K562 (cell line): ENCODE measurements around the gene CRNN. TPM values are rescaled to one million over a fixed set of nuclear protein-coding genes. Genes with fewer than 3 reads are reported as not detected.

ENCODE experiments used
- ATAC-seq: fragments of 200-7000 bp; cut with Tn5 transposase; 3 replicates; pipeline ENCODE4 v1.9.1; 2020; ENCODE audit warnings: moderate library complexity
- BruUV-seq: library from RNA; stranded (reverse); fragments of 400-500 nt; replicated peaks from 2 replicates; lab custom pipeline; 2021; lab: Mats Ljungman, UMichigan
- CTCF ChIA-PET: fragments of 300-600 bp; formaldehyde crosslinking; extraction: SDS; loops from one replicate; lab custom pipeline; 2021; ENCODE audit warnings: low intra/inter-chr PET ratio; lab: Yijun Ruan, JAX
- POLR2A ChIA-PET: fragments of 300-600, 350-650 bp; sonication (Branson Sonifier 250); formaldehyde crosslinking; extraction: SDS; loops from one replicate; lab custom pipeline; 2021; ENCODE audit warnings: antibody characterized with exemption, inconsistent platforms; lab: Yijun Ruan, JAX
- DNase-seq, 4 experiments: peaks; one replicate each; pipeline versions ENCODE4 v3.0.0 to v3.0.0-alpha.2; 2011 to 2018; ENCODE audit warnings: low spot score in 3 of 4, mixed read lengths in 3 of 4; ENCODE audit errors: extremely low read depth in 1 of 4
- FAIRE-seq: peaks from 2 replicates; lab custom pipeline; 2011; peaks lifted over from hg19 to GRCh38; lab: Jason Lieb, UNC
- H2AFZ ChIP-seq: 2 replicates; pipeline ENCODE4 v1.6.0; 2011; ENCODE audit warnings: low read depth, low read length, control low read depth, inconsistent platforms
- H3K27ac ChIP-seq: fragments of 200-600 bp; 3 replicates; pipeline ENCODE4 v1.8.0; 2011; ENCODE audit warnings: low read depth, mild to moderate bottlenecking, control low read depth, inconsistent platforms, low read length, moderate library complexity, mixed read lengths; ENCODE audit errors: extremely low read depth
- H3K27me3 ChIP-seq, 2 experiments: fragments of 300-600 bp in 1 of 2; 2 replicates in 1 of 2; 3 replicates in 1 of 2; pipeline versions ENCODE4 v1.6.0 to v1.8.0; 2011; ENCODE audit warnings: inconsistent platforms in 2 of 2, low read length in 2 of 2, mild to moderate bottlenecking in 1 of 2, mixed read lengths in 1 of 2, moderate library complexity in 1 of 2; ENCODE audit not compliant: control insufficient read depth in 2 of 2, insufficient read depth in 2 of 2
- H3K36me3 ChIP-seq: fragments of 300-600 bp; 3 replicates; pipeline ENCODE4 v1.8.0; 2011; ENCODE audit warnings: mild to moderate bottlenecking, low read length, inconsistent platforms; ENCODE audit not compliant: control insufficient read depth, insufficient read depth
- H3K4me1 ChIP-seq, 2 experiments: fragments of 200-600 bp in 1 of 2; replicated peaks in 1 of 2; 2 replicates in 1 of 2; 3 replicates in 1 of 2; pipeline versions ENCODE4 v1.5.1 to v1.8.0; 2011; ENCODE audit warnings: inconsistent platforms in 2 of 2, low read length in 2 of 2, mild to moderate bottlenecking in 1 of 2, mixed read lengths in 1 of 2, moderate library complexity in 1 of 2; ENCODE audit not compliant: control insufficient read depth in 2 of 2, insufficient read depth in 2 of 2
- H3K4me2 ChIP-seq: 2 replicates; pipeline ENCODE4 v1.6.1; 2011; ENCODE audit warnings: low read length, control low read depth, inconsistent platforms, mixed read lengths; ENCODE audit not compliant: insufficient read depth
- H3K4me3 ChIP-seq: fragments of 200-600 bp; sonication (generic), shearing (Covaris generic); 2 replicates; pipeline ENCODE4 v1.5.1; 2016; ENCODE audit warnings: control low read depth, inconsistent platforms
- H3K79me2 ChIP-seq: fragments of 200-600 bp; 3 replicates; pipeline ENCODE4 v1.8.0; 2011; ENCODE audit warnings: low read length, inconsistent platforms; ENCODE audit not compliant: control insufficient read depth, insufficient read depth
- H3K9ac ChIP-seq, 2 experiments: 2 replicates each; pipeline versions ENCODE4 v1.6.0 to v1.6.1; 2011; ENCODE audit warnings: low read depth in 2 of 2, low read length in 2 of 2, control low read depth in 1 of 2, inconsistent platforms in 1 of 2, mild to moderate bottlenecking in 1 of 2, mixed read lengths in 1 of 2; ENCODE audit not compliant: insufficient read depth in 1 of 2
- H3K9me1 ChIP-seq: one replicate; pipeline ENCODE4 v1.6.0; 2011; ENCODE audit warnings: inconsistent platforms, mild to moderate bottlenecking, low read length, moderate library complexity; ENCODE audit not compliant: control insufficient read depth, insufficient read depth
- H3K9me3 ChIP-seq: replicated peaks from 2 replicates; pipeline ENCODE4 v1.5.1; 2011; ENCODE audit warnings: low read depth, low read length, inconsistent platforms; ENCODE audit not compliant: control insufficient read depth, insufficient read depth
- H4K20me1 ChIP-seq: replicated peaks from 2 replicates; pipeline ENCODE4 v1.6.1; 2011; ENCODE audit warnings: low read length, inconsistent platforms, mixed read lengths; ENCODE audit not compliant: control insufficient read depth, insufficient read depth
- CBX2 ChIP-seq: fragments of 200-600 bp; sonication (generic); IDR thresholded peaks from one replicate; pipeline ENCODE4 v1.6.1; 2012; ENCODE audit warnings: mild to moderate bottlenecking, low read length, inconsistent platforms; ENCODE audit not compliant: insufficient read depth, poor library complexity, severe bottlenecking
- ETV5 ChIP-seq: sonication (generic); formaldehyde crosslinking; IDR thresholded peaks from 2 replicates; pipeline ENCODE4 v1.4.0; 2020; ENCODE audit warnings: low read depth, mild to moderate bottlenecking, missing genetic modification reagents
- ILK ChIP-seq: fragments of 450-650 bp; IDR thresholded peaks from 2 replicates; pipeline ENCODE4 v1.6.1; 2016; ENCODE audit warnings: missing genetic modification characterization, low read depth, mild to moderate bottlenecking, missing compliant biosample characterization, moderate library complexity, borderline replicate concordance
- MCM3 ChIP-seq: fragments of 450-650 bp; IDR thresholded peaks from 2 replicates; pipeline ENCODE4 v1.6.1; 2016
- MCM5 ChIP-seq: fragments of 450-650 bp; IDR thresholded peaks from 2 replicates; pipeline ENCODE4 v1.6.1; 2016; ENCODE audit warnings: low read depth
- MXD1 ChIP-seq: fragments of 250-450 bp; sonication (Bioruptor Pico); IDR thresholded peaks from 2 replicates; pipeline ENCODE4 v1.8.0; 2021; ENCODE audit warnings: borderline replicate concordance, mild to moderate bottlenecking, moderate library complexity; ENCODE audit not compliant: poor library complexity, severe bottlenecking
- NELFE ChIP-seq: IDR thresholded peaks from 2 replicates; pipeline ENCODE4 v1.6.1; 2011; ENCODE audit warnings: mild to moderate bottlenecking; ENCODE audit not compliant: insufficient read depth, insufficient read length
- PRDM10 ChIP-seq: fragments of 450-650 bp; IDR thresholded peaks from 2 replicates; pipeline ENCODE4 v1.6.1; 2018; ENCODE audit not compliant: partially characterized antibody
- SIN3A ChIP-seq, 2 experiments: fragments of 150-350 bp in 1 of 2; IDR thresholded peaks; 2 replicates each; pipeline ENCODE4 v1.6.1; 2011 to 2016; ENCODE audit warnings: borderline replicate concordance in 2 of 2, low read depth in 2 of 2, low read length in 2 of 2, mild to moderate bottlenecking in 2 of 2, moderate library complexity in 2 of 2; ENCODE audit not compliant: control insufficient read depth in 1 of 2
- SIX5 ChIP-seq, 2 experiments: IDR thresholded peaks; 2 replicates each; pipeline ENCODE4 v1.6.1; 2011; ENCODE audit warnings: low read length in 2 of 2, borderline replicate concordance in 1 of 2, low read depth in 1 of 2, mild to moderate bottlenecking in 1 of 2, moderate library complexity in 1 of 2; ENCODE audit not compliant: insufficient read depth in 1 of 2
- ZFP30 ChIP-seq: fragments of 250-450 bp; sonication (Bioruptor Pico); IDR thresholded peaks from 2 replicates; pipeline ENCODE4 v1.8.0; 2022; ENCODE audit warnings: moderate library complexity, mild to moderate bottlenecking, inconsistent platforms, borderline replicate concordance
- ZNF644 ChIP-seq: fragments of 200-800 bp; sonication (Bioruptor generic); IDR thresholded peaks from 2 replicates; pipeline ENCODE4 v1.6.1; 2016; ENCODE audit warnings: low read depth, missing genetic modification characterization, missing compliant biosample characterization
- ZNF740 ChIP-seq, 3 experiments: fragments of 200-800 bp in 1 of 3; sonication (Bioruptor generic) in 1 of 3; sonication (generic) in 1 of 3; formaldehyde crosslinking in 1 of 3; IDR thresholded peaks; 2 replicates each; pipeline versions ENCODE4 v1.6.1 to v1.8.0; 2016 to 2022; ENCODE audit warnings: mild to moderate bottlenecking in 2 of 3, missing compliant biosample characterization in 2 of 3, missing genetic modification characterization in 2 of 3, missing genetic modification reagents in 1 of 3
- WGBS: fragments of 100-300 bp; shearing (Covaris generic); methylation state at CpG from one replicate; pipeline ENCODE4 v1.1.6; 2016; ENCODE audit warnings: low coverage, mixed read lengths; ENCODE audit not compliant: insufficient coverage; ENCODE audit errors: missing lambda C conversion rate; 5-methylcytosine and 5-hydroxymethylcytosine counted together
- in situ Hi-C: fragments of 300-500 bp; cut with MboI; formaldehyde crosslinking; loops from 4 replicates; pipeline ENCODE4 v1.15.0; 2018; ENCODE audit warnings: inconsistent platforms, mixed read lengths
- intact Hi-C: fragments of 100-400 bp; cut with micrococcal nuclease; formaldehyde crosslinking; loops from 2 replicates; pipeline ENCODE4 v1.14.2; 2022
- polyA plus RNA-seq, 8 experiments: library from polyadenylated mRNA; depleted of rRNA in 4 of 8; stranded (reverse) in 5 of 8; unstranded in 3 of 8; fragments of >200 nt; fragmentation: Nextera tagmentation in 2 of 8; fragmentation: Illumina TruSeq in 1 of 8; extraction: Ambion mirVana in 2 of 8; extraction: Trizol in 1 of 8; gene quantifications; 2 replicates each; pipeline versions ENCODE4 v1.2.1 to v1.2.3, GENCODE V29; 2011 to 2014; ENCODE audit warnings: inconsistent platforms in 1 of 8, missing spikeins in 1 of 8
- total RNA-seq, 7 experiments: library from RNA; depleted of rRNA in 6 of 7; stranded (reverse); fragments of >200 nt in 6 of 7; fragmentation: Illumina TruSeq in 2 of 7; extraction: Trizol in 2 of 7; gene quantifications; 2 replicates each; pipeline versions ENCODE4 v1.2.1 to v1.2.3, GENCODE V29; 2011 to 2021; ENCODE audit warnings: low replicate concordance in 1 of 7
- TF ChIP-seq, protein P1 (sequence below): fragments of 250-450 bp; sonication (Bioruptor Pico); IDR thresholded peaks from 2 replicates; pipeline ENCODE4 v1.5.1; 2021; ENCODE audit warnings: mild to moderate bottlenecking

Gene CRNN
- total and polyA plus RNA-seq, 9 of the 15 experiments (the other 6 are each of a cell fraction or from before 2014, with no cell fraction given): not detected

GRCh38 chr1:152444045-152444444 is 30.0 kb upstream of the CRNN start:
- Histone ChIP-seq H3K79me2 (no peaks in the 10 kb centered on the region), H3K9me1 (no peaks in the 10 kb centered on the region), H3K4me3 (no peak overlapping the region), H3K4me1 (no peaks in the 10 kb centered on the region), H4K20me1 (no peaks in the 10 kb centered on the region), H3K9ac (no peak overlapping the region), H3K36me3 (no peaks in the 10 kb centered on the region), H3K9me3 (no peaks in the 10 kb centered on the region), H3K27ac (no peak overlapping the region), H3K4me2 (no peak overlapping the region), H2AFZ (no peak overlapping the region), H3K27me3 (peaks cover 0 to 7% of the 10 kb centered on the region in 2 experiments; a peak in 1 of 5 replicates)
- FAIRE-seq (no peak), ATAC-seq (no peak), DNase-seq (no peak)
- intact Hi-C loops: loop anchor here (5.0 kb wide), 1 partner anchor 47 kb away; no protein-coding TSS in a partner anchor
- CTCF ChIA-PET: interaction anchor here (0.6 kb wide), 1 partner anchor 68 kb away, joined by 3 read pairs; no protein-coding TSS in a partner anchor
- in situ Hi-C loops: loop anchor here (5.0 kb wide), 2 partner anchors 252 to 392 kb away; no protein-coding TSS in a partner anchor
- BruUV-seq: no TSS peak
- 3% methylated on average over 4 of the region's 4 CpGs for WGBS
- POLR2A ChIA-PET: no interaction called here
- no peak for TF ChIP-seq ILK (tag)
- no peak for TF ChIP-seq SIN3A (IDR thresholded peaks at IDR 0.05; ENCODE audit: borderline replicate concordance in 2 of 2, control insufficient read depth in 1 of 2, low read depth in 2 of 2, low read length in 2 of 2)
- TF ChIP-seq NELFE: no peak
- no peak for TF ChIP-seq ETV5 (CRISPR knock-in tag)
- TF ChIP-seq PRDM10: no peak
- TF ChIP-seq CBX2: no peak
- TF ChIP-seq SIX5 (IDR thresholded peaks at IDR 0.05; ENCODE audit: borderline replicate concordance in 1 of 2, insufficient read depth in 1 of 2, low read depth in 1 of 2, low read length in 2 of 2): no peak
- TF ChIP-seq ZNF644 (tag): no peak
- TF ChIP-seq MCM5: no peak
- TF ChIP-seq, protein P1, sequence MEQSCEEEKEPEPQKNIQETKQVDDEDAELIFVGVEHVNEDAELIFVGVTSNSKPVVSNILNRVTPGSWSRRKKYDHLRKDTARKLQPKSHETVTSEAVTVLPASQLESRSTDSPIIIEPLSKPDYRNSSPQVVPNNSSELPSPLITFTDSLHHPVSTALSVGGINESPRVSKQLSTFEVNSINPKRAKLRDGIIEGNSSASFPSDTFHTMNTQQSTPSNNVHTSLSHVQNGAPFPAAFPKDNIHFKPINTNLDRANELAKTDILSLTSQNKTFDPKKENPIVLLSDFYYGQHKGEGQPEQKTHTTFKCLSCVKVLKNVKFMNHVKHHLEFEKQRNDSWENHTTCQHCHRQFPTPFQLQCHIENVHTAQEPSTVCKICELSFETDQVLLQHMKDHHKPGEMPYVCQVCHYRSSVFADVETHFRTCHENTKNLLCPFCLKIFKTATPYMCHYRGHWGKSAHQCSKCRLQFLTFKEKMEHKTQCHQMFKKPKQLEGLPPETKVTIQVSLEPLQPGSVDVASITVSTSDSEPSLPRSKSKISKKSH (CRISPR knock-in tag): no peak
- TF ChIP-seq ZFP30: no peak
- no peak for TF ChIP-seq MXD1
- TF ChIP-seq MCM3: no peak
- TF ChIP-seq ZNF740 (CRISPR knock-in tag; IDR thresholded peaks at IDR 0.05): no peak
- TF ChIP-seq ZNF740 (tag; IDR thresholded peaks at IDR 0.05): no peak
